SU-DHL-6 (cell line): ENCODE results near the gene CYP19A1.

Source experiments
- CTCF ChIP-seq: fragments of 200-600 bp; sonication (generic); IDR thresholded peaks from one replicate; pipeline ENCODE4 v1.5.1; 2017; ENCODE audit warnings: antibody characterized with exemption, mild to moderate bottlenecking, low read length, moderate library complexity; ENCODE audit not compliant: insufficient read depth, poor library complexity, severe bottlenecking
- EZH2phosphoT487 ChIP-seq: fragments of 200-600 bp; sonication (generic), shearing (Covaris generic); conservative IDR thresholded peaks from 2 replicates; pipeline ENCODE4 v1.6.1; 2018; ENCODE audit warnings: mild to moderate bottlenecking, antibody characterized with exemption, low read length, moderate library complexity, mixed read lengths

- TF ChIP-seq CTCF, result no peak
- TF ChIP-seq EZH2phosphoT487, result no peak
Measured at GRCh38 chr15:51318382-51319150, 19.8 kb downstream of the CYP19A1 start.
